B cell (primary cell): ENCODE measurements around the gene ULK4.

Experiments used
- EZH2 ChIP-seq: IDR thresholded peaks from 2 replicates; pipeline ENCODE4 v1.6.1; 2012; ENCODE audit warnings: borderline replicate concordance, low read depth, mild to moderate bottlenecking, moderate library complexity, low read length; ENCODE audit not compliant: insufficient read depth, poor library complexity, severe bottlenecking
- TF ChIP-seq, protein P1 (sequence below): fragments of 200-600 bp; IDR thresholded peaks from one replicate; pipeline ENCODE4 v1.8.0; 2022; ENCODE audit warnings: antibody characterized with exemption, mild to moderate bottlenecking

DNA sequence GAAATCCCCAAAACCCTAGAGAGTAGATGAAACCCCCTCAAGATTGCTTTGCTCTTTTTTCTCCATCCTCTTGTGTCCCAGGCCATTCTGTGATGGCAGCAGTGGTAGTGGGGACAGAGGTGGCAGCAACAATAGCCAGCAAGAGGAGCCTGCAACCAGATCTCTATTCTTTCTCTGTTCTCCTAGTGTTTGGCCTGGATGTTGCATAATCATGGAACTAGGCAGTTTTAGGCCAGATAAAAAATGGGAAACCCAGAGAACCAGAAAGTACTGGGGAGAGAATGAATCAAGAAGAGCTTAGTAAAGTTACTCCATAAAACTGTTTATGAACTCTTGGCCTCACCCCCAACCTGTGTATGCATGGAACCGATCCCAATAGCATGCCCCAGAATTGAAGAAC is 710.3 kb downstream of the ULK4 start:
- TF ChIP-seq EZH2, result no peak
- TF ChIP-seq, protein P1, sequence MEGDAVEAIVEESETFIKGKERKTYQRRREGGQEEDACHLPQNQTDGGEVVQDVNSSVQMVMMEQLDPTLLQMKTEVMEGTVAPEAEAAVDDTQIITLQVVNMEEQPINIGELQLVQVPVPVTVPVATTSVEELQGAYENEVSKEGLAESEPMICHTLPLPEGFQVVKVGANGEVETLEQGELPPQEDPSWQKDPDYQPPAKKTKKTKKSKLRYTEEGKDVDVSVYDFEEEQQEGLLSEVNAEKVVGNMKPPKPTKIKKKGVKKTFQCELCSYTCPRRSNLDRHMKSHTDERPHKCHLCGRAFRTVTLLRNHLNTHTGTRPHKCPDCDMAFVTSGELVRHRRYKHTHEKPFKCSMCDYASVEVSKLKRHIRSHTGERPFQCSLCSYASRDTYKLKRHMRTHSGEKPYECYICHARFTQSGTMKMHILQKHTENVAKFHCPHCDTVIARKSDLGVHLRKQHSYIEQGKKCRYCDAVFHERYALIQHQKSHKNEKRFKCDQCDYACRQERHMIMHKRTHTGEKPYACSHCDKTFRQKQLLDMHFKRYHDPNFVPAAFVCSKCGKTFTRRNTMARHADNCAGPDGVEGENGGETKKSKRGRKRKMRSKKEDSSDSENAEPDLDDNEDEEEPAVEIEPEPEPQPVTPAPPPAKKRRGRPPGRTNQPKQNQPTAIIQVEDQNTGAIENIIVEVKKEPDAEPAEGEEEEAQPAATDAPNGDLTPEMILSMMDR, result no peak
